PC-3 (cell line): Measurements from ENCODE around the gene ZMYND15. TPM values are rescaled to one million over a fixed set of nuclear protein-coding genes. Genes with fewer than 3 reads are reported as not detected.
"Not testable (repeated sequence)": the region's sequence is repeated elsewhere in the genome, so short reads cannot be mapped to it uniquely, and the experiment has no call there.

Experiments used
- ATAC-seq: fragments of 200-7000 bp; cut with Tn5 transposase; 2 replicates; pipeline ENCODE4 v1.9.1; 2020; ENCODE audit warnings: mild to moderate bottlenecking, moderate library complexity
- BruUV-seq: library from RNA; stranded (reverse); fragments of 400-500 nt; replicated peaks from 2 replicates; lab custom pipeline; 2021; lab: Mats Ljungman, UMichigan
- CTCF ChIA-PET: fragments of 300-600 bp; sonication (Branson Sonifier 250); formaldehyde crosslinking; loops from one replicate; lab custom pipeline; 2022; ENCODE audit warnings: antibody characterized with exemption; lab: Charles Lee
- POLR2A ChIA-PET: fragments of 300-600 bp; sonication (Branson Sonifier 250); formaldehyde crosslinking; loops from one replicate; lab custom pipeline; 2022; ENCODE audit warnings: antibody characterized with exemption; ENCODE audit not compliant: unreplicated experiment; lab: Charles Lee
- DNase-seq: peaks from one replicate; pipeline ENCODE4 v3.0.0-alpha.2; 2015
- H2AFZ ChIP-seq: fragments of 300-600 bp; sonication (generic); 2 replicates; pipeline ENCODE4 v1.6.0; 2016; ENCODE audit warnings: antibody characterized with exemption, low read length
- H3F3A ChIP-seq: fragments of 300-600 bp; sonication (generic); one replicate; pipeline ENCODE4 v1.6.0; 2017; ENCODE audit warnings: antibody characterized with exemption, low read length, control low read depth, mild to moderate bottlenecking; ENCODE audit not compliant: unreplicated experiment
- H3K27ac ChIP-seq: fragments of 300-600 bp; sonication (generic); 2 replicates; pipeline ENCODE4 v1.5.1; 2016; ENCODE audit warnings: mild to moderate bottlenecking, low read length
- H3K27me3 ChIP-seq: fragments of 300-600 bp; sonication (generic); 2 replicates; pipeline ENCODE4 v1.6.1; 2016; ENCODE audit warnings: low read length, mixed read lengths
- H3K36me3 ChIP-seq: fragments of 300-600 bp; sonication (generic); 2 replicates; pipeline ENCODE4 v1.6.1; 2016; ENCODE audit warnings: low read depth, mixed run types, low read length, mixed read lengths
- H3K4me1 ChIP-seq: fragments of 300-600 bp; sonication (generic); 2 replicates; pipeline ENCODE4 v1.5.1; 2016; ENCODE audit warnings: low read length; ENCODE audit not compliant: insufficient read depth
- H3K4me2 ChIP-seq: fragments of 300-600 bp; sonication (generic); 2 replicates; pipeline ENCODE4 v1.6.0; 2016; ENCODE audit warnings: low read length
- H3K4me3 ChIP-seq: fragments of 300-600 bp; sonication (generic); 2 replicates; pipeline ENCODE4 v1.5.1; 2016; ENCODE audit warnings: mild to moderate bottlenecking, low read length, mixed read lengths
- H3K79me2 ChIP-seq: fragments of 300-600 bp; sonication (generic); 2 replicates; pipeline ENCODE4 v1.6.1; 2017; ENCODE audit warnings: low read length, mixed read lengths
- H3K9ac ChIP-seq: fragments of 300-600 bp; sonication (generic); 2 replicates; pipeline ENCODE4 v1.6.0; 2016; ENCODE audit warnings: mild to moderate bottlenecking, low read length
- H3K9me2 ChIP-seq: fragments of 300-600 bp; sonication (generic); replicated peaks from 2 replicates; pipeline ENCODE4 v1.6.1; 2016; ENCODE audit warnings: mixed run types, low read length, mixed read lengths
- H3K9me3 ChIP-seq: fragments of 300-600 bp; sonication (generic); 2 replicates; pipeline ENCODE4 v1.6.1; 2016; ENCODE audit warnings: low read length, mixed read lengths
- H4K20me1 ChIP-seq: fragments of 300-600 bp; sonication (generic); 2 replicates; pipeline ENCODE4 v1.6.1; 2016; ENCODE audit warnings: low read length, mixed read lengths
- CTCF ChIP-seq: fragments of 300-600 bp; sonication (generic); conservative IDR thresholded peaks from 2 replicates; pipeline ENCODE4 v1.5.1; 2017; ENCODE audit warnings: antibody characterized with exemption, low read depth, mild to moderate bottlenecking, low read length
- EZH2 ChIP-seq: fragments of 300-600 bp; sonication (generic); IDR thresholded peaks from one replicate; pipeline ENCODE4 v1.6.1; 2017; ENCODE audit warnings: antibody characterized with exemption, mild to moderate bottlenecking, low read length; ENCODE audit not compliant: unreplicated experiment
- EZH2phosphoT487 ChIP-seq: fragments of 300-600 bp; sonication (generic); IDR thresholded peaks from 2 replicates; pipeline ENCODE4 v1.6.1; 2018; ENCODE audit warnings: mild to moderate bottlenecking, antibody characterized with exemption, low read length, borderline replicate concordance
- intact Hi-C: fragments of 100-400 bp; cut with micrococcal nuclease; formaldehyde crosslinking; loops from 2 replicates; pipeline ENCODE4 v1.9.0; 2023
- total RNA-seq: library from RNA; depleted of rRNA; stranded (reverse); fragments of >200 nt; gene quantifications from 2 replicates; pipeline ENCODE4 v1.2.3, GENCODE V29; 2014

The ZMYND15 gene
- total RNA-seq, 1 experiment from 2014 or later: 0.51 TPM

- H3K79me2 ChIP-seq: peaks cover 70% of the 10 kb centered on the region
- peaks cover 20% of the 10 kb centered on the region for H3K4me1 ChIP-seq
- TF ChIP-seq EZH2 (no peak), EZH2phosphoT487 (no peak), CTCF (no peak)
- intact Hi-C loops: no loop called here
- H3K9me2 ChIP-seq: no peaks in the 10 kb centered on the region
- BruUV-seq: no TSS peak
- H4K20me1 ChIP-seq: peaks cover 5% of the 10 kb centered on the region; the same call in 1 of the 2 replicates
- H3K4me2 ChIP-seq: peak overlapping the region; percentile 95
- peak overlapping the region; percentile 64 for H3K27ac ChIP-seq
- H3K27me3 ChIP-seq: no peaks in the 10 kb centered on the region
- ATAC-seq: no peak
- CTCF ChIA-PET: no interaction called here
- H3K9ac ChIP-seq: peak overlapping the region; percentile 97
- no peaks in the 10 kb centered on the region for H3F3A ChIP-seq
- H3K4me3 ChIP-seq: peak overlapping the region; percentile 94
- peak overlapping the region; percentile 79 for H2AFZ ChIP-seq
- no peaks in the 10 kb centered on the region for H3K9me3 ChIP-seq
- no peak for DNase-seq
- no peaks in the 10 kb centered on the region for H3K36me3 ChIP-seq
- POLR2A ChIA-PET: interaction anchor here (0.6 kb wide), 1 partner anchor 87 kb away, joined by 15 read pairs; no protein-coding TSS in a partner anchor
Measured at GRCh38 chr17:4703330-4703691, 36.3 kb upstream of the ZMYND15 start.

- Histone ChIP-seq H3K79me2 (peaks cover 57% of the 10 kb centered on the region), H2AFZ (peak overlapping the region; percentile 79), H3K9ac (peak overlapping the region; percentile 97), H3K4me3 (peak overlapping the region; percentile 94), H3K27ac (peak overlapping the region; percentile 64), H3K4me2 (peak overlapping the region; percentile 95), H3K4me1 (peaks cover 20% of the 10 kb centered on the region)
- CTCF ChIA-PET, intact Hi-C loops, H3F3A ChIP-seq, POLR2A ChIA-PET, DNase-seq, H3K36me3 ChIP-seq, H3K9me3 ChIP-seq, H4K20me1 ChIP-seq, BruUV-seq, H3K9me2 ChIP-seq, H3K27me3 ChIP-seq, ATAC-seq: not testable (repeated sequence)
Measured at GRCh38 chr17:4704574-4704907, 35.1 kb upstream of the ZMYND15 start.

GRCh38 chr17:4704991-4705390 lies 34.6 kb upstream of the ZMYND15 start:
- Histone ChIP-seq H3K4me3 (peak overlapping the region; percentile 94), H3K4me1 (peaks cover 23% of the 10 kb centered on the region), H3K36me3 (no peaks in the 10 kb centered on the region), H3K9me2 (no peaks in the 10 kb centered on the region), H2AFZ (no peak overlapping the region), H3K9ac (peak overlapping the region; percentile 97; the same call in 1 of the 2 replicates), H3F3A (no peaks in the 10 kb centered on the region), H4K20me1 (peaks cover 5% of the 10 kb centered on the region; the same call in 1 of the 2 replicates), H3K27me3 (no peaks in the 10 kb centered on the region), H3K9me3 (no peaks in the 10 kb centered on the region), H3K4me2 (peak overlapping the region; percentile 95), H3K79me2 (peaks cover 53% of the 10 kb centered on the region), H3K27ac (no peak overlapping the region)
- CTCF ChIA-PET: no interaction called here
- DNase-seq: no peak
- no TSS peak for BruUV-seq
- POLR2A ChIA-PET: no interaction called here
- intact Hi-C loops: no loop called here
- no peak for ATAC-seq
- TF ChIP-seq CTCF: no peak
- no peak for TF ChIP-seq EZH2
- no peak for TF ChIP-seq EZH2phosphoT487
